Measurements from ENCODE around the gene CCDC141.

- TF ChIP-seq CTCF (IDR thresholded peaks at IDR 0.05; ENCODE audit: low read depth, low read length, poor library complexity, severe bottlenecking) (no peak), EZH2phosphoT487 (IDR thresholded peaks at IDR 0.05; ENCODE audit: borderline replicate concordance, low read length) (no peak)
Measured at GRCh38 chr2:179068991-179069643, 19.2 kb upstream of the CCDC141 start.
